HepG2 (cell line): ENCODE data around the gene NOX3. TPM values are rescaled to one million over a fixed set of nuclear protein-coding genes. Genes with fewer than 3 reads are reported as not detected.
A peak's percentile ranks its signal among the peaks of the same experiment; 100 is the strongest.

ENCODE experiments used
- CSRNP2 ChIP-seq: sonication (generic); formaldehyde crosslinking; conservative IDR thresholded peaks from 2 replicates; pipeline ENCODE4 v1.8.0; 2022; ENCODE audit warnings: low read depth, missing genetic modification reagents
- ISL2 ChIP-seq: sonication (generic); formaldehyde crosslinking; IDR thresholded peaks from 2 replicates; pipeline ENCODE4 v1.5.0; 2020; ENCODE audit warnings: missing genetic modification reagents
- KDM6A ChIP-seq: IDR thresholded peaks from 2 replicates; pipeline ENCODE4 v1.6.1; 2016; ENCODE audit warnings: low read depth
- KLF12 ChIP-seq: sonication (generic); formaldehyde crosslinking; IDR thresholded peaks from 2 replicates; pipeline ENCODE4 v1.4.0; 2020; ENCODE audit warnings: missing genetic modification reagents, borderline replicate concordance
- MTA1 ChIP-seq: sonication (generic); formaldehyde crosslinking; IDR thresholded peaks from 2 replicates; pipeline ENCODE4 v1.4.0; 2020; ENCODE audit warnings: missing genetic modification reagents, mild to moderate bottlenecking, borderline replicate concordance
- MXD1 ChIP-seq: sonication (generic); formaldehyde crosslinking; IDR thresholded peaks from 2 replicates; pipeline ENCODE4 v1.4.0; 2020; ENCODE audit warnings: mild to moderate bottlenecking, missing genetic modification reagents
- NFE2L2 ChIP-seq: fragments of 150-350 bp; IDR thresholded peaks from 2 replicates; pipeline ENCODE4 v1.6.1; 2014; ENCODE audit warnings: low read length
- NFIB ChIP-seq: sonication (generic); formaldehyde crosslinking; IDR thresholded peaks from 2 replicates; pipeline ENCODE4 v1.9.0; 2021; ENCODE audit warnings: missing genetic modification reagents, mild to moderate bottlenecking, borderline replicate concordance
- RFX5 ChIP-seq: IDR thresholded peaks from 2 replicates; pipeline ENCODE4 v1.6.1; 2011; ENCODE audit warnings: low read depth, low read length, improper control_type of control experiment
- SNAPC4 ChIP-seq: sonication (generic); formaldehyde crosslinking; IDR thresholded peaks from 2 replicates; pipeline ENCODE4 v1.4.0; 2020; ENCODE audit warnings: mild to moderate bottlenecking, missing genetic modification reagents
- ZBED4 ChIP-seq: sonication (generic); formaldehyde crosslinking; IDR thresholded peaks from 2 replicates; pipeline ENCODE4 v1.4.0; 2020; ENCODE audit warnings: missing genetic modification reagents, borderline replicate concordance
- ZBTB39 ChIP-seq: sonication (generic); formaldehyde crosslinking; IDR thresholded peaks from 2 replicates; pipeline ENCODE4 v1.5.0; 2020; ENCODE audit warnings: missing genetic modification reagents
- ZNF24 ChIP-seq: fragments of 450-650 bp; IDR thresholded peaks from 2 replicates; pipeline ENCODE4 v1.6.1; 2017; ENCODE audit warnings: antibody characterized with exemption, mild to moderate bottlenecking
- ZNF30 ChIP-seq: sonication (generic); formaldehyde crosslinking; IDR thresholded peaks from 2 replicates; pipeline ENCODE4 v1.5.0; 2020; ENCODE audit warnings: mild to moderate bottlenecking, missing genetic modification reagents
- ZNF580 ChIP-seq: IDR thresholded peaks from 2 replicates; pipeline ENCODE4 v1.6.1; 2016; ENCODE audit warnings: low read depth, borderline replicate concordance
- ZNF839 ChIP-seq: sonication (generic); formaldehyde crosslinking; IDR thresholded peaks from 2 replicates; pipeline ENCODE4 v1.4.0; 2020; ENCODE audit warnings: missing genetic modification reagents, mild to moderate bottlenecking, borderline replicate concordance
- polyA plus RNA-seq, 8 experiments: library from polyadenylated mRNA; depleted of rRNA in 3 of 8; stranded (reverse) in 7 of 8; unstranded in 1 of 8; fragments of >200 nt; fragmentation: Illumina TruSeq in 4 of 8; extraction: Trizol in 4 of 8; gene quantifications; 2 replicates each; pipeline versions ENCODE4 v1.2.1 to v1.2.3, GENCODE V29; 2011 to 2016; ENCODE audit warnings: low read depth in 4 of 8, missing spikeins in 1 of 8, mixed read lengths in 1 of 8; ENCODE audit not compliant: insufficient read depth in 1 of 8
- total RNA-seq, 5 experiments: library from RNA; depleted of rRNA; stranded (reverse); fragments of >200 nt; fragmentation: Illumina TruSeq; extraction: Trizol; gene quantifications; 2 replicates each; pipeline ENCODE4 v1.2.3, GENCODE V29; 2016; ENCODE audit warnings: low read depth in 1 of 5

The NOX3 gene
- total and polyA plus RNA-seq, 2 of the 13 experiments (the other 11 are each of a cell fraction or from before 2014, with no cell fraction given), result 0.09 to 0.18 TPM

GRCh38 chr6:155402656-155403304, 52.9 kb downstream of the NOX3 start (continued):
- TF ChIP-seq SNAPC4 (CRISPR knock-in tag) (no peak), KDM6A (CRISPR knock-in tag) (no peak), ZBED4 (CRISPR knock-in tag) (no peak), ZNF580 (CRISPR knock-in tag) (no peak), NFE2L2 (no peak), CSRNP2 (CRISPR knock-in tag) (no peak), NFIB (CRISPR knock-in tag) (no peak), KLF12 (CRISPR knock-in tag) (no peak), ZNF24 (no peak), ISL2 (CRISPR knock-in tag) (peak; percentile 94), MXD1 (CRISPR knock-in tag) (no peak), ZNF839 (no peak), MTA1 (no peak), ZBTB39 (CRISPR knock-in tag) (no peak), RFX5 (no peak), ZNF30 (CRISPR knock-in tag) (no peak)
